KBM-7 (cell line): Measurements from ENCODE around the gene SH2B2.

ENCODE experiments used
- DNase-seq: peaks from one replicate; pipeline ENCODE4 v3.0.0-alpha.2; 2015
- in situ Hi-C: fragments of 300-500 bp; cut with MboI; formaldehyde crosslinking; loops from 2 replicates; pipeline ENCODE4 v1.14.3; 2020; ENCODE audit warnings: low sequenced_read_pairs, low pct_unique_long_range_greater_than_20kb, mixed read lengths

The SH2B2 gene

GRCh38 chr7:102286237-102287110 is at the start of gene SH2B2:
Gene SH2B2 (plus strand): TSS chr7:102286868. CDS start chr7:102300551, 13,683 bp downstream.
- peak; percentile 77 for DNase-seq

GRCh38 chr7:102239206-102239820 is 47.4 kb upstream of the SH2B2 start:
- DNase-seq: no peak
- in situ Hi-C loops: no loop called here

More at GRCh38 chr7:102286237-102287110, at the start of gene SH2B2:
- in situ Hi-C loops: no loop called here

GRCh38 chr7:102241431-102241830 is 45.2 kb upstream of the SH2B2 start:
- DNase-seq: no peak
- in situ Hi-C loops: no loop called here

- in situ Hi-C loops: no loop called here
- no peak for DNase-seq
Observed at GRCh38 chr7:102244601-102245000, 42.1 kb upstream of the SH2B2 start.

- in situ Hi-C loops: no loop called here
- DNase-seq: no peak
Observed at GRCh38 chr7:102248081-102248455, 38.6 kb upstream of the SH2B2 start.

GRCh38 chr7:102248456-102249395 is 37.9 kb upstream of the SH2B2 start:
- no peak for DNase-seq
- in situ Hi-C loops: no loop called here

GRCh38 chr7:102251531-102252365 is 34.9 kb upstream of the SH2B2 start:
- in situ Hi-C loops: loop anchor here (25.0 kb wide), 1 partner anchor 689 kb away; no protein-coding TSS in a partner anchor
- no peak for DNase-seq

- in situ Hi-C loops: loop anchor here (25.0 kb wide), 1 partner anchor 690 kb away; no protein-coding TSS in a partner anchor
- DNase-seq: no peak
Observed at GRCh38 chr7:102252366-102252982, 34.2 kb upstream of the SH2B2 start.

GRCh38 chr7:102253066-102253972 is 33.3 kb upstream of the SH2B2 start:
- DNase-seq: no peak
- in situ Hi-C loops: loop anchor here (25.0 kb wide), 1 partner anchor 691 kb away; no protein-coding TSS in a partner anchor

GRCh38 chr7:102253973-102254370 is 32.7 kb upstream of the SH2B2 start:
- no peak for DNase-seq
- in situ Hi-C loops: loop anchor here (25.0 kb wide), 1 partner anchor 692 kb away; no protein-coding TSS in a partner anchor

- DNase-seq: no peak
- in situ Hi-C loops: loop anchor here (25.0 kb wide), 1 partner anchor 692 kb away; no protein-coding TSS in a partner anchor
Observed at GRCh38 chr7:102254521-102254920, 32.1 kb upstream of the SH2B2 start.

- DNase-seq: no peak
- in situ Hi-C loops: loop anchor here (25.0 kb wide), 1 partner anchor 693 kb away; no protein-coding TSS in a partner anchor
Observed at GRCh38 chr7:102255501-102255900, 31.2 kb upstream of the SH2B2 start.

- in situ Hi-C loops: loop anchor here (25.0 kb wide), 1 partner anchor 694 kb away; no protein-coding TSS in a partner anchor
- DNase-seq: no peak
Observed at GRCh38 chr7:102255916-102256315, 30.8 kb upstream of the SH2B2 start.

GRCh38 chr7:102258073-102258748 is 28.5 kb upstream of the SH2B2 start:
- DNase-seq: no peak
- in situ Hi-C loops: loop anchor here (25.0 kb wide), 1 partner anchor 696 kb away; no protein-coding TSS in a partner anchor

- in situ Hi-C loops: loop anchor here (25.0 kb wide), 1 partner anchor 696 kb away; no protein-coding TSS in a partner anchor
- no peak for DNase-seq
Observed at GRCh38 chr7:102258749-102259107, 27.9 kb upstream of the SH2B2 start.

GRCh38 chr7:102260856-102261255 is 25.8 kb upstream of the SH2B2 start:
- in situ Hi-C loops: loop anchor here (25.0 kb wide), 1 partner anchor 699 kb away; no protein-coding TSS in a partner anchor
- DNase-seq: no peak
